MCF 10A (cell line): Measurements from ENCODE around the gene YTHDF1. TPM values are rescaled to one million over a fixed set of nuclear protein-coding genes. Genes with fewer than 3 reads are reported as not detected.

Experiments
- BruUV-seq: library from RNA; stranded (reverse); fragments of 400-500 nt; replicated peaks from 2 replicates; lab custom pipeline; 2021; lab: Mats Ljungman, UMichigan
- CTCF ChIA-PET: fragments of 300-600 bp; sonication (Branson Sonifier 250); formaldehyde crosslinking; extraction: SDS; loops from one replicate; lab custom pipeline; 2021; ENCODE audit warnings: antibody characterized with exemption, inconsistent platforms; lab: Yijun Ruan, JAX
- POLR2A ChIA-PET: fragments of 300-600, 350-650 bp; sonication (Branson Sonifier 250); formaldehyde crosslinking; extraction: SDS; loops from one replicate; lab custom pipeline; 2020; ENCODE audit warnings: antibody characterized with exemption, inconsistent platforms; lab: Yijun Ruan, JAX
- DNase-seq: peaks from one replicate; pipeline ENCODE4 v3.0.0-alpha.2; 2018; ENCODE audit not compliant: unreplicated experiment
- H3K27ac Mint-ChIP-seq: one replicate; pipeline ENCODE4 v1.8.0; 2022; ENCODE audit warnings: mild to moderate bottlenecking, low read depth, mixed read lengths; ENCODE audit not compliant: unreplicated experiment
- H3K27me3 Mint-ChIP-seq: one replicate; pipeline ENCODE4 v1.8.0; 2022; ENCODE audit warnings: mixed read lengths; ENCODE audit not compliant: insufficient read depth, unreplicated experiment
- H3K36me3 Mint-ChIP-seq: one replicate; pipeline ENCODE4 v1.8.0; 2022; ENCODE audit warnings: mild to moderate bottlenecking, moderate library complexity, mixed read lengths; ENCODE audit not compliant: insufficient read depth, unreplicated experiment
- H3K4me1 Mint-ChIP-seq: one replicate; pipeline ENCODE4 v1.8.0; 2022; ENCODE audit warnings: mixed read lengths; ENCODE audit not compliant: insufficient read depth, unreplicated experiment
- H3K4me3 Mint-ChIP-seq: one replicate; pipeline ENCODE4 v1.8.0; 2022; ENCODE audit warnings: mild to moderate bottlenecking, moderate library complexity, mixed read lengths; ENCODE audit not compliant: unreplicated experiment
- H3K9me3 Mint-ChIP-seq: one replicate; pipeline ENCODE4 v1.8.0; 2022; ENCODE audit warnings: mixed read lengths; ENCODE audit not compliant: unreplicated experiment
- CTCF ChIP-seq: fragments of 200-600 bp; IDR thresholded peaks from one replicate; pipeline ENCODE4 v1.8.0; 2022; ENCODE audit warnings: antibody characterized with exemption, mild to moderate bottlenecking; ENCODE audit not compliant: unreplicated experiment
- intact Hi-C: fragments of 100-400 bp; cut with micrococcal nuclease; formaldehyde crosslinking; loops from 2 replicates; pipeline ENCODE4 v1.14.1; 2022
- total RNA-seq: library from RNA; stranded (reverse); gene quantifications from 2 replicates; pipeline ENCODE4 v1.2.3, GENCODE V29; 2022

The YTHDF1 gene
- total RNA-seq, 1 experiment from 2014 or later = 49.5 TPM

- TF ChIP-seq CTCF = no peak
- H3K27me3 Mint-ChIP-seq = peaks cover 64% of the 10 kb centered on the region
- intact Hi-C loops = no loop called here
- H3K4me1 Mint-ChIP-seq = no peaks in the 10 kb centered on the region
- DNase-seq = no peak
- H3K36me3 Mint-ChIP-seq = peaks cover 13% of the 10 kb centered on the region
- CTCF ChIA-PET = interaction anchor here (0.6 to 1.6 kb wide), 5 partner anchors 7 to 276 kb away, joined by 3 to 5 read pairs (median 4); no protein-coding TSS in a partner anchor
- POLR2A ChIA-PET = no interaction called here
- no TSS peak for BruUV-seq
- no peak overlapping the region for H3K27ac Mint-ChIP-seq
- H3K9me3 Mint-ChIP-seq = no peaks in the 10 kb centered on the region
- no peak overlapping the region for H3K4me3 Mint-ChIP-seq
Observed at GRCh38 chr20:63175038-63175895, 40.7 kb downstream of the YTHDF1 start.

- Mint-ChIP-seq H3K27me3 (peaks cover 72% of the 10 kb centered on the region), H3K4me3 (no peak overlapping the region), H3K36me3 (peaks cover 13% of the 10 kb centered on the region), H3K4me1 (no peaks in the 10 kb centered on the region), H3K9me3 (no peaks in the 10 kb centered on the region), H3K27ac (no peak overlapping the region)
- POLR2A ChIA-PET = no interaction called here
- TF ChIP-seq CTCF = no peak
- CTCF ChIA-PET = interaction anchor here (0.6 to 1.6 kb wide), 5 partner anchors 8 to 275 kb away, joined by 3 to 5 read pairs (median 4); no protein-coding TSS in a partner anchor
- intact Hi-C loops = no loop called here
- BruUV-seq = no TSS peak
- no peak for DNase-seq
Observed at GRCh38 chr20:63174309-63175037, 41.5 kb downstream of the YTHDF1 start.

- no peaks in the 10 kb centered on the region for H3K9me3 Mint-ChIP-seq
- no TSS peak for BruUV-seq
- no peak overlapping the region for H3K4me3 Mint-ChIP-seq
- TF ChIP-seq CTCF = no peak
- CTCF ChIA-PET = interaction anchor here (1.0 to 1.6 kb wide), 4 partner anchors 9 to 164 kb away, joined by 3 to 5 read pairs (median 4); no protein-coding TSS in a partner anchor
- H3K36me3 Mint-ChIP-seq = peaks cover 13% of the 10 kb centered on the region
- DNase-seq = no peak
- POLR2A ChIA-PET = no interaction called here
- H3K4me1 Mint-ChIP-seq = no peaks in the 10 kb centered on the region
- H3K27me3 Mint-ChIP-seq = peaks cover 74% of the 10 kb centered on the region
- H3K27ac Mint-ChIP-seq = no peak overlapping the region
- intact Hi-C loops = no loop called here
Observed at GRCh38 chr20:63173552-63174191, 42.3 kb downstream of the YTHDF1 start.
